ENCODE data around the gene PPP1R16B.

Gene PPP1R16B

DNA sequence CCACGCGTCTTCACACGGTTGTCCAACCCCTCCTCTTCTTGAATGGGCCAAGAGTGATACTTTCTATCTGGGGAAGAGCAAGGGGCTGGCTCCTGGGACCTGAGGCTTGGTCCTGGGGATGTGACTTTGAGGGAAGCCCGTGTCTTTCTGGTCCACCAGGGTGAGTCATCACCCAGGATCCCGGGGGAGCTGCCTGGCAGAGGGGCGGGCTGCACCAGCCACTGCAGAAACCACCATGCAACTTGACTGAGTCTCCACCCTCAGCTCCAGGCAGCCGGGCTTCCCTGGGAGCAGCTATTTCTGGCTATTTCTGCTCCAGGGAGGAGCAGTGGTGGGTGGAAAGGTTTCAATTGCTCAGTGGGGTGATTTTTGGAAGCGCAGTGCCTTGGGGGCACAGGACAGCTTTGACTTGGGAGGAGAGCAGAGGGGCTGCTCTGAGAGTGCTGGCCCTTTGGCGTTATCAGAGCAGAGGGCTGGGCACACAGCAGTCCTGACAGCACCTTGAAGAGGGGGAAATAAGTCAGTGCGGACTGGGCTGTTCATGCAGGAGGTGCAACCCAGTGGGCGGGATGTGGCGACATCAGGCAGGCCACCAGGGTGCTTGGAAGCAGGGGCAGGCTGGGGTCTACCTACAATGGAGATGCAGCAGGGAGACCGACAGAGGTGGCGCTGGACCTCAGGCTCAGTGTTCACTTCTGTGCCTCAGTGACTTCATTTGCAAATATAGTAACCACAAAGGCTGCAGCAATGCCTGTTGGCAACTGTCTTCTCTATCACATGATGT lies 75.6 kb downstream of the PPP1R16B start:
- DNase-seq: no peak

DNA sequence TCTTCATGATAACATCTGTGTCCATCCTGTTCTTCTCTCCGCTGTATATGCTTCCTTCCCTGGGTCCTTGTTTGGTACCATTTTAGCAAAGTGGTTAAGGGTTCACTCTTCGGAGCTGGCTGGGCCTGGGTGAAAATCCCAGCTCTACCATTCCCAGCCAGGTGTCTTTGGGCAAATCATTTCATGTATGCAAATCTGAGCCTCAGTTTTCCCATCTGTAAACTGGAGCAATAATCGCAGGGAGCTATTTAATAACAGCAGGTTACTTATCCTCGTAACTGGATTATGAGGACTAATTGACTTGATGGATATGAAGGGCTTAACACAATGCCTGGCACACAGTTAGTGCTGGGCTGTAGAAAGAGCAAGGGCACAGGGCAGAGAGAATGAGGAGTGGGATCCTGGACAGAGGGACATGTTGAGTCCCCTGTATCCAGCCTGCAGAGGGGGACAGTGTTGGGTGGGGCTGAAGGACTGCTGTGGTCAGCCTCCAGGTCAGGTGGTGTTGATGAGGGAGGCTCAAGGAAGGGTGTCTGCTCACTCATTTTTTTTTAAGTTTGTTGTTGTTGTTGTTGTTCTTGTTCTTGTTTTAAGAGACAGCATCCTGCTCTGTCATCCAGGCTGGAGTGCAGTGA lies 76.4 kb downstream of the PPP1R16B start:
- DNase-seq: no peak

DNA sequence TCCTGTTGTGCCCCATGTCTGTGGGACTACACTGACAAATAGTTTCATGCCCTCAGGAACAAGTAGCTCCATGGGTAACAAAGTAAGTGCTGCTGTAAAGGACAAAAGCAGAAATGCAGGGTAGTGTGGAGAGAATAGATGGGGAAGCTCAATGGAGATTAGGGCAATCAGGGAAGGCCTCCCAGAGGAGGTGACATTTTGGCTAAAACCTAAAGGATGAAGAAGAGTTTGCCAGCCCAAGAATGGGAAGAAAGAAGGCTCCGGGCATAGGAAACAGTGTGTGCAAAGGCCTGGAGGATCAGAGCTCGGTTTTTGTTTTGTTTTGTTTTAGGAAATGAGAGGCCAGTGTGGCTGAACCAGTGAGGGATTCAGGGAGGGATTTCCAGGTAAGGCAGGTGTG lies 77.1 kb downstream of the PPP1R16B start:
- DNase-seq: no peak

DNA sequence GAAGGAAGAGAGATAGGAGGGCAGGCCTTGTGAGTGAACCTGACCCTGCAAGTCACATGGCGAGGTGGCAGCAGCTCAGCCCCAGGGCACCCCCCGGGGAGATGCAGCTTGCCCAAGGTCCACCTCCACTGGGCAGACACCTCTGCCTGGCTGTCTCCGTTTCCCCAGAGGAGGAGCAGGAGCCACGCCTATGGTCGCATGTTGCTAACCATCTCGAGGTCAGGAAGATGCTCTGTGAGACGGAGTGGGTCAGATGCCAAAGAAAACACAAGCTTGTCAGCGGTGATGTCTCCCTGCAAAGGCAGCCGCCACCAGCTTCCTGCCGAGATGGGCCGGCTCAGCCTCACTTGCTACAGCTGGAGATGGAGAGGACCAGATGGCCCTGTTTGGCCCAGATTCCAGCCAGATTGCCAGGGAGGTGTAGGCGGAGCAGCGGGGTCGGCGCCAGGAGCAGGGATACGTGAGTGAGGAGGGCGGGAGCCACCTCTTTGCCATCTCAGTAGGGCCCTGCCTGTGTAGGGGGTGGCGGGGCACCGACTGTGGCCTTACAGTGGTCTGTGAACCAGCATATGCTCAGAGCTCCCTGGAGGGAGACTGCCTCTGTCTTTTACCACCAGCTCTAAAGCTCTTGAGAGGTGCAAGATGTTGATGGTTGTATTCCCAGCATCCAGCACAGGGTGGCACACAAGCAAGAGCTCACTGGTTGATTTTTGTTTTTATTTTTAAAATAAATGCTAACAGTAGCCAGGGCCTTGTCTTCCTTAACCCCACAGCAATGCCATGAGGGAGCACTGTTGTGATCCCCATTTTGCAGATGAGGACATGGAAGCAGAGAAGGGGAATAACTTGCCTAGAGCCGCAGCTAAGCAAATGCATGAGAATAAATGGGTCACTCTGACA lies 77.8 kb downstream of the PPP1R16B start:
- DNase-seq: no peak

DNA sequence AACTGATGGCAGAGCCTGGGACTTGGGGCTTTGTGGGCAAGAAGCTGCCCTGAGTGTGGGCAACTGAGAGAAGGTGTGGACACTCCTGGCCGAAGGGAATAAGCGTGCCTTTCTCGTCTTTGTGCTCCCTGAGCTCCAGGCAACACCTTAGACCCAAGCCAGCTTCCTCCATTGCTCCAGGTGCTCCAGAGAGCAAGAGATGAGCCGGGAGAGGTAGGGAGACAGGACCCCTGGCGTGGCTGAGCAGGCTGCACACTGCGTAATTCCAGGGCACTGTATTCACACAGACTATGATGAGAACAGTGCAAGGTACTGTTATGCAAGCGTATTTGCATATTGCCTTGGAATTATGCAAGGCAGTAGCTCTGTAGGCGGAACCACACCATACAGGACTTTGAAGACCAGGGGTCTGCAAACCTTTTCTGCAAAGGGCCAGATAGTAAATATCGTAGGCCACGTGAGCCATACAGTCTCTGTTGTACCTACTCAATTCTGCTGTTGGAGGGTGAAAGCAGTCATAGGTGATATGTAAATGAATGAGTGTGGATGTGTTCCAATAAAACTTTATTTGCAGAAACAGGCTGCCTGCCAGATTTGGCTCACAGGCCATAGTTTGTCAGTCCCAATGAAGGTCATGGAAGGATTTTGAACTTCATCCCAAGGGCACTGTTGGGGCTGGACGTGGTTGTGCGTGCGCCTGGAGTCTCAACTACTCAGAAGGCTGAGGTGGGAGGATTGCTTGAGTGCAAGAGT lies 78.7 kb downstream of the PPP1R16B start:
- no peak for DNase-seq

DNA sequence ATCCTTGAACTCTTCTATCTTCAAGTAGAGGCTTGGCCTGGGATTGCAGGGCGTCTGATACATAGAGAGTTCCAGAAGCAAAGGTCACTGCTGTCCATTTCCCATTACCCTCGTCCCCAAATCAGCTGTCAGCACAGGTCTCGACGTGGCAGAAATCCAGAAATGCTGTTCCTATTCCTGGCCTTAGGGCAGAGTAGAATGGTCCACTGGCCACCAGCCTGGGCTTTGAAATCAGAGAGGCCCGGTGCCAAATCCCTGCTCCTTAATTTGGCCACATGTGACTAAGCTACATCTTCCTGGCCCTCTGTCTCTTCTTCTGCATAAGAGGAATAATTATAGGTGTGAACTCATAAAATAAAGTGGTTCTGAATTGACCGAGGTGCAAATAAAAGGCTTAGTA lies 79.9 kb downstream of the PPP1R16B start:
- DNase-seq: no peak

DNA sequence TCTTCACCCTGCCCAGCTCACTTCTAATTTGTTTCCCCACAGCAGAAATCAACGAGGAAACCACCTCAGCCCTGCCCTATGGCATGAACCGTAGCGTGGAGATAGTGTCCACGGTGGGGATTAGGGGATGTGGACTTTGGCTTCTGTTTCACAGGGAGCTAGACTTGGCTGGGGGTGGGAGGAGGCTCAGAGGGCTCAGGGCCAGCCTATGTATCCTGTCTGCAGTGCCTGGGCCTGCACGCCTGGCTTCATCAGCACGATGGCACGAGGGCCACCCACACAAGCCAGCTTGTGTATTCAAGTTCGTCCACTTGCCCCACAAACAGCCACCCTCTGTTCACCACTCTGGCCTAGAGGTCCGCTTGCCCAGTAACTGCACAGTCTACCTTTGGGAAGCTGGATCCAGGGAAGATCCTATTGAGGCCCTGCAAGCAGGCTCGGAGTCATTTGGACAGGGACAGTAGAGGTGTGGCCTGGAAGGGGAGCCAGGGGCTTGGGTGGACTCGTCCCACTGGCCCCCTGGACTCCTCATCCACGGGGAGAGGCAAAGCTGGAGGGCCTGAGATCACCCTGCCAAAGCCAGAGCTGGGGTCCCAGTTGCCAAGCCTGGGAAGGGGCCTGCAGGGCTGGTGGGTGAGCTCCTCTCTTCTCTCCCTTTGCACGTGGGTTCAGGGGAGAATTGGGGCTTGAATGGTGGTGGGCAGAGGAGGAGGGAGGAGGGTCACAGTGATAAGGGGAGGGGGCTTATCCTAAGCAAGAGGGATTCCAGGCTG lies 82.7 kb downstream of the PPP1R16B start:
- DNase-seq: no peak

DNA sequence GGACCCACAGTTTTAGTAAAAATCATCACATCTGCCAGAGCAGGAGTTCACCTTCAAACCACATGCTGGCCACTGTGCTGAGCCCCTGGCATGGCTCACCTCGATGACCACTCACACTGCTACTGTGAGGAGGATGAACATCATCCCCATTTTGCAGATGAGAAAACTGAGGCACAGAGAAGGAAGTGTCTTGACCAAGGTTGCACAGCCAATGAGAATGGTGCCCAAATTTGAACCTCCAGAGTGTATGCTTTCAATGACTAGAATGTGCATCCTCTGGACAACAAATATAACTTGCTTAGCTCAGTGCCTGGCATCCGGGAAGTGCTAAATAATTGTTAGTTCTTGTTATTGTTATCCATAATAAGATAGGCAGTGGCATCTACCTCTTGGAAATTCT lies 83.6 kb downstream of the PPP1R16B start:
- no peak for DNase-seq

DNA sequence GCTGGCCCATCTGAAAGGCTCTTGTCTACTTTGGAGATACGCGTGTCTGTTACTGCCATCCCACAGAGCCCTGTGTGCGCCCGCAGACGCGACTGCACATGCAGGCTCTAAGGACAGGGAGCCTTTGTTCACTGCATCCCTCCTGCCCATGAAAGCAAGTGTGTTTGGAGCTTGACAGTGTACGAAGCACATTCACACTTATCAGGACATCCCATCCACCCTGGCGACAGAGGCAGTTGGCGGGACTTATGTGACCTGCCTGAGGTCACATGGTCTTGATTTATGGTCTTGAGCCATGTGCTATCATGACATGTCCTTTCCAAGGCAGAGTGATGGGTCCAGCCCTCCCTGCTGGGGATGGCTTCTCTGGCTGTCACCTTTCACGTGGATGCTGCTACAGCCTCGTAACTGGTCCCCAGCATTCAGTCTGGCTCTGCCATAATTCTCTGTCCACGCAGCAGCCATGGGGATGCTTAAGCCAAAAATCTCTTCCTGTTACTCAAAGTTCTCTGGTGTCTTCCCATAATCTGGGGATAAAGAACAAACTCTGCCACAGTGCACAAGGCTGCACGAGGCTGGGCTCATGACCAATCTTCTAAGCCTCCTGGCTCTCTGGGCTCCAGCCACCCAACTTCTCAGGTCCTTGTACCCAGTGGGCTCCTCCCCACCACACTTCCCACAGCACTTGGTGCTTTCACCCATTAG lies 84.4 kb downstream of the PPP1R16B start:
- no peak for DNase-seq

DNA sequence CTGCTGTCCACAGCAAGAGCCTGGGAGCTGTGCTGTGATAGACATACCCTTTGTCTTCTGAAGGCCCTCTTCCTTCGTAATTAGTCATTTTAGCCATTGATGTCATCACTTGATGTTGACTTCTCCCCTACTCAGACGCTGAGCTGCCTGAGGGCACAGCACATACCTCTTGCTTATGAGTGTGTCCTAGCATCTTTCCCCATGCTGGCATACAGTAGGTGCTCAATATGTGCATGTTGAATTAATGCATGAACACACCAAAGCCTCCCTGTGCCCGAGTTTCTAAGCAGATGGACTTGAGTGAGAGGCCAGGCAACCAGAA lies 85.0 kb downstream of the PPP1R16B start:
- no peak for DNase-seq

DNA sequence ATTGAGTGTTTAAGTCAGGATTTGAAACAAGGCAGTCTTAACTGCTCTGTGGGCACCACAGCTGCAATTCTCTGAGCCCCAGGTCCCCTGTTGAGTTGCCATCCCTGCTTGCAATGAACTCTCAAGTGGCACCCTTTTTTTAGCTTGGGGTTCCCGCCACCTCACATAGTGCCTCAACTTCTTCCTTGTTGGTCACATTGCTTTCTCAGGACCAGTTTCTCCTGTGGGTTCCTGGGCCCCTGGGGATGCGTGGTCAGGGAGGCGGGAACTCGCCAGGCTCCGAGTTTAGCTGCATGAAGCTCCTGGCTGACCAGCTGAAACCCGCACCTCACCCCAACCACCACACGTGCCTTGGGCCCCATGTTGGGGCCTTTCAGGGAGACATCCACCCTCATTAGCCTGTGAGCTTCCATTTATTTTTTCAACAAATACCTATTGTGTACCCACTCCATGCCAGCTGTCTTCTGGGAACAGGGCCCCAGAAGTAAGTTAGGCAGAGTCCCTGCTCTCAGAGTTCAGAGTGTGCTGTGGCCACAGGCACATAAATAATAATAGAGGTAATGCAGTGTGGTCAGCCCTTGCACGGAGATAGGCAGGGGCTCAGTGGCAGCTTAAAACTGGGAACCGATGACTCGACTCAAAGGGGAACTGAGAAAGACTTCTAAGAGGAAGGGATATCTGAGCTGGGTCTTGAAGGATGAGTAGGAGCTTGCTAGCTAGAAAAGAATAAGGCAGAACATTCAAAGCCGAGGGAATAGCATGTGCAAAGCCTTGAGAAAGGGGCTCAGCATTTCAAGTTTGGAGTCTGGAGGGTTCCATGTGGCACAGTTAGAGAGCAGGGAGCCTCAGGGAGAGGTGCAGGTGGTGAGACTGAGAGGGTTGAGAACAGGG lies 86.8 kb downstream of the PPP1R16B start:
- DNase-seq: no peak

DNA sequence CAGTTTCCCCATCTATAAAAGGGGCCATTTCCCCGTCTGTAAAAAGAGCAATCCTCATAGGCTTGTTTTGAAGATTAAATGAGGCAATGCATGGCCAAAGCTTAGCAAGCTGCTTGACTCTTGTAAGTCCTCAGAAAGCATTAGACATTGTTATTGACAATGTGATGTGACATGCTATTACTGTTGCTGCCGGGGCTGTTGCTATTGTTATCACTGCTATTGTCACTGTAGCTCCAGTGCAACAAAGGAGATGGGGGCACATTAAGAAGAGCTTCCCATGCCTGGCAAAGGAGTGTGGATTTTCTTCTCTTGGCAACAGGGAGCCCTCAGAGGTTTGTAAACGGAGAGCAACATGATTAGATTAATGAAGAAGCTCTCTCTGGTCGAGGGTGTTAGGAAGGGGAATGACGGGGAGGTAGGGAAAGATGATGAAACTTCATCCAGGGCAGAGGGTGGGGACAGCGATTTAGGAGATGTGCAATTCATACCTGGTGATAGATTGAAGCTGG lies 87.6 kb downstream of the PPP1R16B start:
- DNase-seq: no peak

DNA sequence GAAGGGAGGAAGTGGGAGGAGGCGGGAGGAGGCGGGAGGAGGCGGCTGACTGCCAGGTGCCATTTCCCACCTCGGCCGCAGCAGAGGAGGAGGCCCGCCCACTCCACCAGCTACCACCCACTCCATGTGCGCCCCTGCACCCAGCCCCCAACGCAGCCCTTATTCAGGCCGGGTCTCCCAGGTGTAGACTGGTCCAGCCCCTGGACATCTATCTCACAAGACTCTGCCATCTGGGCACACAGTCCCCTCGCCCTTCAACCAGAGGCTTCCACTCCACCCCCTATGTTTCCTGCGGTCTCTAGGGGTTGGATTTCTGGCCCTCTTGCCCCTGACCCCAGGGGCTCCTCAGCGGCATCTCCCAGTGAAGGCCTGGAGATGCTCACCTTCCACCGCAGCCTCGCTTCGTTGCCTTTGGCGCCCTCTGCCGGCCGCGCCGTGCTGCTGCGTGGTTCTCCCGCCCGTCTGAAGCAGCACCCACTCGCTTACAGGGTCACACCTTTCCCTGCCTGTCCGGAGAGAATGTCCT lies 88.1 kb downstream of the PPP1R16B start:
- DNase-seq: no peak

DNA sequence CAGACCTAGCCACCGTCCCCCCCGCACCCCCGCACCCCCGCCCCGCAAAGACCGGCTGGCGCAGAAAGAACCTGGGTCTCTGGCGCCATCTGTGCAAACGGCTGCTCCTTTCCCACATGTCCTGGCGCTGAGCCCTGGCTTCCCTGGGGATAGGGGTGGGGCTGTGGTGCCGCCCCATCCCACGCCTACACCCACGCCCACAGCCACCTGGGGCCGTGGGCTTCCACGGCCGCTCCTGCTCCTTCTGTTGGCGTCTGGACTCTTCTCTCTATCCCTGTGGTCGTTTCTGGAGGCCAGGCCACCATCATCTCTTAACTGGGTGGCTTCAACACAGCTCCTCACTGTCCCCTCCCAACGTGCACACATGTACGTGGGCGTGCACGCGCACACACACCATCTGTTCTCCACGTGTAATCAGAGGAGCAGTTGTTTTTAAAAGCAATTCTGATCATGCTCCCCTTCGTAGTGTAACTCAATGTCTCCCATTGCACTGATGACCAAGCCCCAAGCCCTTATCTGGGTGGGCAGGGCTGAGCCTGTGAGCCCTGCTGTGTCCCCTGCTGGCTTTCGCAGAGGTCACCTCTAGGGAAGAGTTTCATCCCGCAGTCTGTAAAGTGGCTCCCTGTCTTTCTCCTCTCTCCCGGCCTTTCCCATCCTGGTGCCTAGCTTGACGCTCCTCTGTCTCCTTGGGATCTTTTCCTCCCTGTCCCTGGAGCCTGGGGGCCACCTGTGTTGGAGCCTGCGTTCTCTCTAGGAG lies 88.8 kb downstream of the PPP1R16B start:
- no peak for DNase-seq

DNA sequence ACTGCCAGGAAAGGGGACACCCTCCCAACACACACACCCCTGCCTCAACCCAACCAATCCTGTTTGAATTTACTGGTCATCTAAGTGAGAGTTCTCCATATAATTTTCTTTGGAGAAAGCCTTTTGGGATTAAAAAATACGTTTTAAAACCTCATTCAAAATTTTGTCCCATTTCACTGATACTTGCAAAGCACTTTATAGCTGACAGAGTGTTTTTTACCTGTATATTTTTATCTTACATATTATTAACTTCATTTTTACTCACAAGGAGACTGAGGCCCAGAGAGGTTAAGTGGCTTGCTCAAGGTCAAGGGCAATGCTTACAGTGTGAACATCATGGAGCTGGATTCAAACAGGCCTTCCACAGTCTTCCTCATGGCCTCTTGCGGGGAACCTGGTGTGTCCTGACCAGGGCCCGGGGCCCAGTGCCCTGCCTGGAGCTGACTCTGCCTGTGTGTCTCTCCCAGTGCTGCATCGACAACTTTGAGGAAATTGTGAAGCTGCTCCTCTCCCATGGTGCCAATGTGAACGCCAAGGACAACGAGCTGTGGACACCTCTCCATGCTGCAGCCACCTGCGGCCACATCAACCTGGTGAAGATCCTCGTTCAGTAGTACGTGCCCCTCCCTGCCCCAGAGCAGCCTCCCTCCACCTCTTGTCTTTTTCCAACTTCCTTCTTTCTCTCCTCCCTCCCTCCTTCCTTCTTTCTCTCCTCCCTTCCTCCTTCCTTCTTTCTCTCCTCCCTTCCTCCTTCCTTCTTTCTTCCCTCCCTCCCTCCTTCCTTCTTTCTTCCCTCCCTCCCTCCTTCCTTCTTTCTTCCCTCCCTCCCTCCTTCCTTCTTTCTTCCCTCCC lies 89.8 kb downstream of the PPP1R16B start:
- no peak for DNase-seq

DNA sequence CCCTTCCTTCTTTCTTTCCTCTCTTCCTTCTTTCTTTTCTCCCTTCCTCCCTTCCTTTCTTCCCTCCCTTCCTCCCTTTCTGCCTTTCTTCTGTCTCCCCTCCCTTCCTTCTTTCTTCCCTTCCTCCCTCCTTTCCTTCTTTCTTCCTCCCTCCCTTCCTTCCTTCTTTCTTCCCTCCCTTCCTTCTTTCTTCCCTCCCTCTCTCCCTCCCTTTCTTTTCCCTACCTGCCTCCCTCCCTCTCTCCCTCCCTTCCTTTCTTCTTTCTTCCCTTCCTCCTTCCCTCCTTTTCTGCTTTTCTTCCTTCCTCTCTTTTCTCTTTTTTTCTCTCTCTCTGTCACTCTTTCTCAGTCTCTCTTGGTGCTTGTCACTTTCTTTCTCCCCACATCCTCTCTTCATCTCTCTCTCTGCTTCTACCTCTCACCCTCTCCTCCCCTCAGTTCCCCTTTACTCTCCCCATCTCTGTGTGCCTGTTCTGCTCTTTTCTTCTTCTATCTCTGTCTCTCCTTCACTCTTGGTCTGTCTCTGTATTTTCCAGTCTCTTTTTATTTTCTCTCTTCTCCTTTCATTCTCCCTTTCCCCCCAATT lies 90.6 kb downstream of the PPP1R16B start:
- no peak for DNase-seq

DNA sequence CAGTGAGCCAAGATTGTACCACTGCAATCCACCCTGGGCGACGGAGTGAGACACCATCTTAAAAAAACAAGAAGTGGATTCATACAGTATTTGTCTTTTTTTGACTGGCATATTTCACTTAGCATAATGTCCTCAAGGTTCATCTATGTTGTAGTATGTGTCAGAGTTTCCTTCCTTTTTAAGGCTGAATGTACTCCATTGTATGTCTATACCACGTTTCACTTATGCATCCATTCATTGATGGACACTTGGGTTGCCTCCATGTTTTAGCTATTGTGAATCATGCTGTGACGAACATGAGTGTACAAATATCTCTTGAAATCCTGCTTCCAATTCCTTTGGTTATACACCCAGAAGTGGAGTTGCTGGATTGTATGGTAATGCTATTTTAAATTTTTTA lies 91.8 kb downstream of the PPP1R16B start:
- no peak for DNase-seq

DNA sequence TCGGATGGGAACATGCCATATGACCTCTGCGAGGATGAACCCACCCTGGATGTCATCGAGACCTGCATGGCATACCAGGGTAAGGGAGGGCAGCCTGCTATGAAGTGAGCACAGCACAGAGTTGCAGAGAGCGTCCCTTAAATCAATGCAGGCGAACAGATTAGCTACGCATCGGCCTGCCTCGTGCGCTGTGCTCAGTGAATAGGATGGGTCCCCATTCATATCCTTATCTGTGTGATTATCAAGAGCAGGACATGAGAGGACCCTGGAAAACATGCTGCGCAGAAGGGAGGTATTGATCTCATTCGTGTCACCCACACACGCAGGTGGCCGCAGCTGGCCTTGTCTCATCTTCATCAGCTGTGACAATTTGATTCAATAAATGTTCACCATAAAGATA lies 95.1 kb downstream of the PPP1R16B start:
- no peak for DNase-seq
